GM12891 (cell line): ENCODE measurements around the gene GALNT18.

ENCODE experiments used
- DNase-seq: peaks from one replicate; pipeline ENCODE4 v3.0.0; 2011; ENCODE audit warnings: low spot score; ENCODE audit not compliant: insufficient read length
- FAIRE-seq: peaks from 2 replicates; lab custom pipeline; 2011; peaks lifted over from hg19 to GRCh38; lab: Jason Lieb, UNC
- PAX5 ChIP-seq: IDR thresholded peaks from 2 replicates; pipeline ENCODE4 v1.6.1; 2011; ENCODE audit warnings: low read length, moderate library complexity, mild to moderate bottlenecking; ENCODE audit not compliant: insufficient read depth, severe bottlenecking
- POLR2A ChIP-seq: IDR thresholded peaks from 2 replicates; pipeline ENCODE4 v1.6.1; 2011; ENCODE audit warnings: low read depth, low read length, control low read depth
- POLR2AphosphoS5 ChIP-seq: IDR thresholded peaks from 2 replicates; pipeline ENCODE4 v1.6.1; 2011; ENCODE audit warnings: low read depth, low read length, control low read depth
- POU2F2 ChIP-seq: IDR thresholded peaks from 2 replicates; pipeline ENCODE4 v1.6.1; 2011; ENCODE audit warnings: low read depth, mild to moderate bottlenecking, control low read depth, low read length, moderate library complexity
- SPI1 ChIP-seq: IDR thresholded peaks from 2 replicates; pipeline ENCODE4 v1.6.1; 2011; ENCODE audit warnings: low read depth, low read length, control low read depth
- TAF1 ChIP-seq: IDR thresholded peaks from 2 replicates; pipeline ENCODE4 v1.6.1; 2011; ENCODE audit warnings: low read depth, low read length, control low read depth

GALNT18 gene

DNA sequence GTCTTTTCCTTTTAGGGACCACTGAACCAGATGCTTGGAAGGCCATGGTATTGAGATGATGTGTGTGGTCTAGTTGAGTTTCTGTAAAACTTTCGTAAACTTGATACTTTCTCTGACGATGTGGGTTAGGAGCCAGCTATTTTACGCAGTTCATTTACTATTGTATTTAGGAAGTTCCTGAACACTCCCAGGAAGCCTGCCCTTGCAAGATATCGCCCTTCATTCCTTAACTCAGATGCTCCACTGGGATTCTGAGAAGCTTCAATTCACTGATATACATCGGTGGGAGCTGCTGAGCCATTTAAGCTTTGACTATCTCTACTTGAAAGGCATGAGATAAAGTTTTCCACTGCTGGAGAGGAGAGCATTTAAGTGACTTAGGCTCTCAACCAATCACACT is 390.0 kb downstream of the GALNT18 start:
- TF ChIP-seq POLR2A (no peak), PAX5 (no peak), SPI1 (no peak)
- no peak for FAIRE-seq

DNA sequence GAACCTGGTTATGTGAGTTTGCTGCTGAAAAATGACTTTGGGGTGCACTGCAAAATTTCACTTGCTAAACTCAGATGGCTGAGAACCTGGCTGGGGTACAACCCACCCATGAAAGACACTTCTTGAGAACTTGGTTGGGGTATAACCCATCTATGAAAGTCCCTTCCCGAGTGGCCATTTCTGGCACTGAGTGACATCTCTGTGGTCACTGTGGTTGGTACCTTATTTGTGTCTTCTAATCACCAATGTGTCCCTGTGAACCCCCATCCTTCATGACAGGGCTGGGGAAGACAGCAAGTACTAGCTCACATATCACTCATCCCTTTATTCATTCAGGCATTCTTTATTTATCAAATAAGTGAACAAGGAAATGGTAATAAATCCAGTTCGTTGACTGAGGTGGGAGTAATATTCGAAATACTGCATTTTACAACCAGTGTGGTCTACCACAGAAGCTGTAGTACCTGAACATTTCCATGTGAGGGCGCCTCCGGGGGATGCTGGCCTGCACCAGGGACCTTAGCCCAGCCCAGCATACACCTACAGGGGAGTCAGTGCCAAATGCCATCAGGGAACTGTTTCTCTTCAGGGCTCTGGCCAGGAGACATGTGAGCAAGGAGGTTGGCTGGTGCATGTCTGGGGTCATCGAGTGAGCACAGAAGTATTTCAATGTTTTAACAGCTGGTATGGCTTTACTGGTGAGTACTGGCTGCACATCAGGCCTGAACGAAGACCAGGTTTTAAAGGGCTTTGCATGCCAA is 390.8 kb downstream of the GALNT18 start:
- no peak for TF ChIP-seq SPI1
- no peak for TF ChIP-seq POU2F2
- TF ChIP-seq POLR2A, result no peak
- TF ChIP-seq TAF1, result no peak
- DNase-seq, result peak; percentile 22
- no peak for FAIRE-seq

More for the DNA sequence above, 390.0 kb downstream of the GALNT18 start:
- DNase-seq, result no peak

DNA sequence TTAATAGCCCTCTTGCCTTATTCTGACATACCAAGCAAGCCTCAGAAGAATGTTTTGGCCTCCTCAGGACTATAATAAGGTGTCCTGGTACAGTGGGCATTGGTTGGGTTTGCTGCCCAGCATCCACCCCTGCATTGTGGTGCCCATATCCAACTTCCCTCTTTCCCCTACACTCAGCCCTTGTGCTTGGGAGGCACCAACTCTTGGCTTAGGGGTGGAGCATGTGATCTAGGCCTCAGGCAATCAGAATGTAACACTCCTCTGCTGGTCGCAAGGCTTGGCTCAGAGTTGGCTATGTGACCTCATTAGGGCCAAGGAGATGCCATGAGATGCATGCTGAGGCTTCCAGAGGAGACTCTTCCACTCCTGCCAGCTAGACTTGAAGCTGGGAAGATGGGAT is 391.7 kb downstream of the GALNT18 start:
- DNase-seq, result no peak
- no peak for TF ChIP-seq POU2F2
- no peak for TF ChIP-seq SPI1
- no peak for TF ChIP-seq POLR2A
- no peak for TF ChIP-seq TAF1
- TF ChIP-seq POLR2AphosphoS5, result no peak
- no peak for TF ChIP-seq PAX5
- no peak for FAIRE-seq

DNA sequence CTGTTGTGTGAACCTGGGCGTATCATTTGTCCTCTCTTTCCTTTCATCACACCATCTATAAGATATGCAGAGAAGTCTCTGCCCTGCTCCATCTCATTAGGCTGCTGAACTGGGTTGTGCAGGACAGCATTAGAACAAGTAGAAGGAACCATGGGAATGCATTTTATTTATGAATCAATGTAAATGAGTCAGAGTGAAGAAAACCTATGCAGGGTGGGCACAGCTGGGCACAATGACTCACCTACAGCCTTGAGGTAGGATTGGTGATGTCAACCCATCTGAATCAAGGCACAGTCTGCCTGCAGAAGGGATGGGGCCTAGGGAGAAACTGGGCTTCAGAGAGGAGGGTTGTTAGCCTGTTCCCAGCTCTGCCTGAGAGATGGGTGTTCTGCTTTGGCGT is 392.2 kb downstream of the GALNT18 start:
- TF ChIP-seq TAF1 (no peak), SPI1 (no peak), POU2F2 (no peak), POLR2A (no peak), POLR2AphosphoS5 (no peak)
- FAIRE-seq, result no peak
- no peak for DNase-seq

DNA sequence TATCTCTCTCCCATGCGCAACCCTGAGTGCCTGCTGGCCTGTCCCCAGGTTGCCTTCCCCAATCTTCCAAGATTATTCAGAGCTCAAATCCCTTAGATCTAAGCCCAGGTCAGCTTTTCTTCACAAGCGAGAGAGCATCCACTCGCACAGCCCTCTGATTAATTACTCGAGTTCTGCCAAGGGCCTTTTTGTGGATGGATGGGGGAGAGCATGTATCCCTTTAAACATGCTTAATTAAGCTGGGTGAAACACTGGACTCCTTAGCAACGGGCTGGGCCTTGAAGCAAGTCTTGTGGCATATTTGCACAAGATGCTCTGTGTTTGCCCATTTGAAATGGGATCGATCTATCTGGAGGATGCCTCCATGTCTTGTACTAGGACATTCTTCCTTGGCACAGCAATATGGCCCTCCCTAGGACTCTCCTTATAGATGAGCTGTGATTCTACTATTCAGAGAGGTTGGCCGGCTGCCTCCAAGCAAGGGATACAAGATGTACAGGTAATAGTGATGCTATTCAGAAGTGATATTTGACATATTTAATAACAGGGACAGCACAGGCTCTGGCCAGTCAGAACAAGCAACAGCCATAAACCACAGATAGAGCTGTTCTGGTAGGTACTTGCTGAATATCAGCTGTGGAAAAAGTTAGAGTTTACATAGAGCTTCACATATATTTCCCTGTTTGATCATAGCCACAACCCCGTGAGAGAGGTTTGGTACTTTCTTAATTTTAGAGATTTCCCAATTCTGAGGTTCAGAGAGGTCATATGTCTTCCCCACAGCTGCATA is 394.3 kb downstream of the GALNT18 start:
- DNase-seq, result no peak
- TF ChIP-seq POLR2AphosphoS5 (no peak), TAF1 (no peak)
- FAIRE-seq, result no peak
